Measurements from ENCODE around the gene CNPPD1.

CNPPD1 gene

DNA sequence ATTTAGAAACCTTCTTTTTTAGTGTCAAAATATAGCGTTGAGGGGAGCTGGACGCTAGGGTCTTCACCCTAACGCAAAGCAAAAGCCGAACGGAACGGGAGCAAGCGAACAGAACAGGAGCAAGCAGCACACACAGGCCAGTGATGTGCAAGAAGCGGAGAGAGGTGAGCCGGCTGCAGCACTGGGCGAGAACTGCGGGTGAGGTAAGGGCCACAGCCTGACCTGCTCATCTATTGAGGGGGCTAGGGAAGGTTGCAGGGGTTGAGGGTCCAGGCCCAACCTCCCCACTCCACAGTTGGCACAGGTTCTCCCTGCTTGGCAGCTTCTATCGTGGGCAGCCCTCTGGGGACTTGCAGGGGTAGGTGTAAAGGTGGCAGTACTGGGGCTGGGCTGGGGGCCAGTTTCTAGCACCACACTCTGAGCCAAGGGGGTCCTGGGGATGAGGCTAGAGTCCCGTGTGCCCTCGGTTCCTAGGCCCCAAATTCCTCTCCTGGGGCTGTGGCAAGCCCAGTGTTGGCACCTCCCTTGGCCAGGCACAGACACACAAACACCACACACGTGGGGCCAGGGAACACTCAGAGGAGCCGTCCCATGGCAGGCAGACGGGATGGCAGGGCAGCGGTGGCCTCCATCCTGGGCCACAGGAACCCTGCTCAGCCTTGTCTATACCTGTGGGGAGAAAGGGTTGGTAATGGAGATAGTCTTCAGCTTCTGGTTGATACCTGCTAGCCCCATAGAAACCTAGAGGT is 43.2 kb upstream of the CNPPD1 start:
- Histone ChIP-seq H3K4me3 (ENCODE audit: low read depth, low read length) (no peak overlapping the region), H3K4me1 (peaks cover 5% of the 10 kb centered on the region), H3K27me3 (no peaks in the 10 kb centered on the region), H3K9me3 (no peaks in the 10 kb centered on the region), H3K36me3 (peaks cover 58% of the 10 kb centered on the region)
- no peak for DNase-seq
- TF ChIP-seq CTCF (IDR thresholded peaks at IDR 0.05; ENCODE audit: low read depth, low read length) = no peak

DNA sequence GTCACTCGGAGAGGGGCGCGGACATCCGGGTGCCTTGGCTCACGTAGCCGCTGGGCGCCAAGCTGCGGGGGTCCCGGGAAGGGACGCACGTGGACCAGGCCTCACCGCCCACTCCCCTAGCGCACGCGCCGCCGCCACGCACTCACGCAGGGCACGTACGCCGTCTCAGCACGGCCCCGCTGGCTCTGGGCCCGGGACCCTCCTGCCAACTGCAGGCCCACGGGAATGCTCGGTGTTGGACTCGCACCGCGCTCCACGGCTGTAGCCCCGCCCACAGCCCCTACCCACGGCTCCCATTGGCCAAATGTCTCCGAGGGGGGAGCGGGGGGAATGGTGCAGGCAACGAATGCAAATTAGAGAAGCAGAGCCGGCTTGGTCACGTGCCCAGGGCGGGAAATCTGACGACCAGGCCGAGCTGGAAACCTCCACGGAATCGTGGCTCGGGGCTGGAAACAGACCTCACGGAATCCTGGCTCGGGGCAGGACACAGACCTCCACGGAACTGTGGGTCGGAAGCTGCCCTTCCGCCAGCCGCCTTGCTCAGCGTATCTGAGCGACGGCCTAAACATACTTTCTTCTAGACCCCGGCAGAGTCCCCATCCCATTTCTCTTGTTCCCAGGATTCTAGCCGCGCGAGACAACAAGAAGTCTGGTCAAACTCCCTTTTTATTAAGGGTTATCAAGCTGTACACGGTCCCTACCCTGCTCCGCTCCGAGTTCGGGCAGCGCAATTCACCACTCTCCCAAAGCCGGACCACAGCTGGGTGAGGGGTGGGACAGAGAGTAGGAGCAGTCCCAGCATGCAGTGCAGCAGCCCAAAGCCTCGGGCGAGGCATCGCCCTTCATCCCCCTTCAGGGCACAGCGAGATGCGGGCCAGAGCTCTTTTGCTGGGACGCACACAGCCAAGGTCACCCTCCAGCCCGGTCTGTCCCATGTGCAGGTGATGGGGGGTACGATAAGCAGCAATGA is 42.3 kb upstream of the CNPPD1 start, which contains the start of gene ABCB6:
Gene ABCB6 (minus strand): TSS at position 227 of the 970 bp plus-strand sequence. CDS start 285 bp downstream, outside the sequence.
- TF ChIP-seq CTCF (IDR thresholded peaks at IDR 0.05; ENCODE audit: low read depth, low read length) = no peak
- peak within 1 kb of the TSS; percentile 85 for H3K4me3 ChIP-seq (ENCODE audit: low read depth, low read length)
- no peaks in the 10 kb centered on the region for H3K27me3 ChIP-seq
- peaks cover 5% of the 10 kb centered on the region for H3K4me1 ChIP-seq
- DNase-seq = peak; percentile 100
- H3K9me3 ChIP-seq = no peaks in the 10 kb centered on the region
- H3K36me3 ChIP-seq = peaks cover 59% of the 10 kb centered on the region

GRCh38 chr2:219218217-219218731 is 41.5 kb upstream of the CNPPD1 start:
- Histone ChIP-seq H3K27me3 (no peaks in the 10 kb centered on the region), H3K4me1 (peaks cover 5% of the 10 kb centered on the region), H3K4me3 (ENCODE audit: low read depth, low read length) (peak overlapping the region; percentile 85), H3K9me3 (no peaks in the 10 kb centered on the region), H3K36me3 (peaks cover 59% of the 10 kb centered on the region)
- no peak for TF ChIP-seq CTCF (IDR thresholded peaks at IDR 0.05; ENCODE audit: low read depth, low read length)
- DNase-seq = peak; percentile 85

- no peak for TF ChIP-seq CTCF (IDR thresholded peaks at IDR 0.05; ENCODE audit: low read depth, low read length)
- H3K4me3 ChIP-seq (ENCODE audit: low read depth, low read length) = no peak overlapping the region
- peaks cover 71% of the 10 kb centered on the region for H3K36me3 ChIP-seq
- H3K9me3 ChIP-seq = no peaks in the 10 kb centered on the region
- H3K4me1 ChIP-seq = peaks cover 5% of the 10 kb centered on the region
- DNase-seq = no peak
- H3K27me3 ChIP-seq = no peaks in the 10 kb centered on the region
Observed at GRCh38 chr2:219216535-219216915, 39.8 kb upstream of the CNPPD1 start.

GRCh38 chr2:219215871-219216534 is 39.3 kb upstream of the CNPPD1 start:
- no peaks in the 10 kb centered on the region for H3K9me3 ChIP-seq
- TF ChIP-seq CTCF (IDR thresholded peaks at IDR 0.05; ENCODE audit: low read depth, low read length) = no peak
- H3K36me3 ChIP-seq = peaks cover 69% of the 10 kb centered on the region
- no peaks in the 10 kb centered on the region for H3K27me3 ChIP-seq
- peaks cover 5% of the 10 kb centered on the region for H3K4me1 ChIP-seq
- no peak overlapping the region for H3K4me3 ChIP-seq (ENCODE audit: low read depth, low read length)
- DNase-seq = no peak
